ENCODE results near the gene UGT1A3.

Gene UGT1A3

DNA sequence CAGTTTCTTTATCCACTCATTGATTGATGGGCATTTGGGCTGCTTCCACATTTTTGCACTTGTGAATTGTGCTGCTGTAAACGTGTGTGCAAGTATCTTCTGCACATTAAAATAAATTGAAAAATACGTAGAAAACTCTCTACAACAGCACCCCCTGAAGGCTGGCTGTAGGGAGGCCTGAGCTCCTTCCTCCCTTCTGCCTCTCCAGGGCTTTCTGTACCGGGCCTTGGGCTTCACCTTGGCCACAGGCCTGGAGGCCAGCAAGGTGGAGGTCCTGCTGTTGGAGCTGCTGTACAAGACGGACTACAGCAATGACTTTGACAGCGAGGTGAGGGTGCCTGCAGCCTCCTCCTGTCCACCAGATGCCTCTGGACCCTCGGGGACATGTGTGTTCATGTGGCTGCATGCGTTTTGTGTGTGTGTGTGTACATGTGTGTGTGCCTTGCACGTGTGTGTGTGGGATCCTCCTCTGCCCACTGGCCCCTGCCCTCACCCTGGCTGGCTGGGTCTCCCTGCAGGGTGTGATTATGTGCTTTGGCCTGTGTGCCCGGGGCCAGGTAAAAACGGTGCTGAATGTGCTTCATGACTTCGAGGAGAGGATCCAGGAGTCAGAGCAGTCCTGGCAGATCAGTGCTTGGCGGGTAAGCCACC lies 78.5 kb downstream of the UGT1A3 start:
- DNase-seq = no peak
- no CpG with 5 or more reads among the region's 12 CpGs for WGBS (ENCODE audit: extremely low coverage, insufficient coverage, low lambda C conversion rate)

DNA sequence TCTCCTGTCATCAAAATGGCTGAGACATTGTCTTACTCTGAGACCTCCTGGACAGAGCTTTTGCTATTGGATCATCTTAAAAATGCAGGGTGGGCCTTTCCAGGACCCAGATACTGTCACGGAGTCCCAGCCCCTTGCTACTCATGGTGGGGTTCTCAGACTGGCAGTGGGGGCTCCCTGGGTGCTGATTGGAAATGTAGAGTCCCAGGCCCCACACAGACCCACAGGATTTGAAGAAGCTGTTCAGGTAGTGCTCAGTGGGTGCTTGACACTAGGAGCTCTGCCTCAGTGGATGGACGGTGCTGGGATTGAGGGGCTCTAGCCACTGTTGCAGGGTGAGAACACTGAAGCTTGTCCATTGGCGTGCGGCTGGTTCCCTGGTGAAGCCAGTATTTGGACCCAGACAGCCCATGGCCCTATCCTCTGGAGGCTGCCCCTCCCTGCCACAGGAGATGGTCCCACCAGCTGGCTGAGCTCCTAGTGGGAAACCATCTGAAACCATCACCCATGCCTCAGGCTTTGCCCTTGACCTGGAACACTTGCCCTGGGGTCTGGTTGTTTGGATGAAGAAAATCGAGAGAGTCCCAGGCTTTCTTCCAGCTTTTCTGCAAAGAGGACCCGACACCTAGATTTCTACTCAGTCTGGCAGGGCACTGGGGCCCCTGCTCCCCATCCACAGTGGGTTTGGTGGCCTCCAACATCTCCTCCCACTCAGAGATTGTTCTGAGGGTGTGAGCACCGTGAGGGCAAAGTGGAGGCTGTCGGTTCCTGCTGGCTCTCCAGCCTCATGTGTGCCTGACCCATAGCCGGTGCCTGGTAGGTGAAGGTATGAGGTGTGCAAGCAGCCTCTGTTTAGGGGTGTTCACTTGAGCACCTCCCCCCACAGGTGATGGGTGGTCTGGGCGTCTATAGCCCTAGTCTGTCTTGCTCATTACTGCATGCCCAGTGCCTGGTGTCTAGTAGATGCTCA lies 79.4 kb downstream of the UGT1A3 start:
- no CpG with 5 or more reads among the region's 10 CpGs for WGBS (ENCODE audit: extremely low coverage, insufficient coverage, low lambda C conversion rate)
- Histone ChIP-seq H3K56ac (ENCODE audit: low read length) (no peak overlapping the region), H3K27me3 (ENCODE audit: insufficient read depth, low read length, poor library complexity) (no peaks in the 10 kb centered on the region), H2BK15ac (replicated peaks; ENCODE audit: low read depth) (no peak overlapping the region), H2BK120ac (ENCODE audit: low read depth, low read length) (no peak overlapping the region), H2BK5ac (ENCODE audit: low read length) (no peak overlapping the region), H3K4me3 (ENCODE audit: low read length) (no peak overlapping the region), H3K79me1 (ENCODE audit: low read length) (no peaks in the 10 kb centered on the region), H4K5ac (ENCODE audit: low read length) (no peak overlapping the region), H3K79me2 (ENCODE audit: control insufficient read depth, insufficient read depth, low read length) (no peaks in the 10 kb centered on the region), H3K36me3 (ENCODE audit: control insufficient read depth, insufficient read depth, low read length) (no peaks in the 10 kb centered on the region), H3K4me1 (ENCODE audit: control insufficient read depth, low read depth, low read length) (no peaks in the 10 kb centered on the region), H3K23ac (ENCODE audit: low read length) (no peak overlapping the region), H3K4ac (ENCODE audit: low read depth, low read length) (no peak overlapping the region), H3K9ac (ENCODE audit: low read length) (no peak overlapping the region), H3K27ac (ENCODE audit: low read depth, low read length) (no peak overlapping the region), H3K4me2 (ENCODE audit: low read length) (no peak overlapping the region), H3K18ac (ENCODE audit: low read length) (no peak overlapping the region), H2AK5ac (ENCODE audit: low read length) (no peak overlapping the region), H4K8ac (ENCODE audit: low read depth, low read length) (no peak overlapping the region)
- no peak for DNase-seq

More for the DNA sequence above, 78.5 kb downstream of the UGT1A3 start:
- H2BK15ac ChIP-seq (replicated peaks; ENCODE audit: low read depth) = no peak overlapping the region
- H3K9ac ChIP-seq (ENCODE audit: low read length) = no peak overlapping the region
- no peaks in the 10 kb centered on the region for H3K4me1 ChIP-seq (ENCODE audit: control insufficient read depth, low read depth, low read length)
- no peak overlapping the region for H3K4me3 ChIP-seq (ENCODE audit: low read length)
- no peaks in the 10 kb centered on the region for H3K79me2 ChIP-seq (ENCODE audit: control insufficient read depth, insufficient read depth, low read length)
- no peaks in the 10 kb centered on the region for H3K36me3 ChIP-seq (ENCODE audit: control insufficient read depth, insufficient read depth, low read length)
- H4K5ac ChIP-seq (ENCODE audit: low read length) = no peak overlapping the region
- H3K4ac ChIP-seq (ENCODE audit: low read depth, low read length) = no peak overlapping the region
- no peak overlapping the region for H3K56ac ChIP-seq (ENCODE audit: low read length)
- no peak overlapping the region for H3K4me2 ChIP-seq (ENCODE audit: low read length)
- no peaks in the 10 kb centered on the region for H3K27me3 ChIP-seq (ENCODE audit: insufficient read depth, low read length, poor library complexity)
- no peak overlapping the region for H3K27ac ChIP-seq (ENCODE audit: low read depth, low read length)
- H3K79me1 ChIP-seq (ENCODE audit: low read length) = no peaks in the 10 kb centered on the region
- H3K23ac ChIP-seq (ENCODE audit: low read length) = no peak overlapping the region
- H2AK5ac ChIP-seq (ENCODE audit: low read length) = no peak overlapping the region
- H3K18ac ChIP-seq (ENCODE audit: low read length) = no peak overlapping the region
- H2BK120ac ChIP-seq (ENCODE audit: low read depth, low read length) = no peak overlapping the region
- no peak overlapping the region for H4K8ac ChIP-seq (ENCODE audit: low read depth, low read length)
- no peak overlapping the region for H2BK5ac ChIP-seq (ENCODE audit: low read length)

DNA sequence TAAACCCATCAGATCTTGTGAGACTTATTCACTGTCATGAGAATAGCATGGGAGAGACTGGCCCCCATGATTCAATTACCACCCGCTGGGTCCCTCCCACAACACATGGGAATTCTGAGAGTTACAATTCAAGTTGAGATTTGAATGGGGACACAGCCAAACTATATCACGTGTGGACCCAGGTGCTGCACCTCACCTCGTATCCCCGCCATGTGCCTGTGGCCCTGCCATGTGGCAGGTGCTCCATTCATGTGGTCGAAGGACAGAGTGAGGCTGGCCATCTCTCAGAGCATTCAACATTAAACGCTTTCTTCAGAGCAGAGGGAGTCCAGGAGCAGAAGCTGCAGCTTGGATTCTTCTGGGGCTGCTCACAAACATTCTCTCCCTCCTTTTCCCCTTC lies 81.5 kb downstream of the UGT1A3 start:
- H3K79me1 ChIP-seq (ENCODE audit: low read length) = no peaks in the 10 kb centered on the region
- no peak overlapping the region for H3K18ac ChIP-seq (ENCODE audit: low read length)
- H2BK15ac ChIP-seq (replicated peaks; ENCODE audit: low read depth) = no peak overlapping the region
- H3K23ac ChIP-seq (ENCODE audit: low read length) = no peak overlapping the region
- no peak overlapping the region for H3K4ac ChIP-seq (ENCODE audit: low read depth, low read length)
- no peak overlapping the region for H2BK5ac ChIP-seq (ENCODE audit: low read length)
- H3K4me2 ChIP-seq (ENCODE audit: low read length) = no peak overlapping the region
- H3K4me3 ChIP-seq (ENCODE audit: low read length) = no peak overlapping the region
- H3K27me3 ChIP-seq (ENCODE audit: insufficient read depth, low read length, poor library complexity) = no peaks in the 10 kb centered on the region
- no peak overlapping the region for H3K27ac ChIP-seq (ENCODE audit: low read depth, low read length)
- H2BK120ac ChIP-seq (ENCODE audit: low read depth, low read length) = no peak overlapping the region
- H3K79me2 ChIP-seq (ENCODE audit: control insufficient read depth, insufficient read depth, low read length) = no peaks in the 10 kb centered on the region
- H3K9ac ChIP-seq (ENCODE audit: low read length) = no peak overlapping the region
- no peak overlapping the region for H3K56ac ChIP-seq (ENCODE audit: low read length)
- no peaks in the 10 kb centered on the region for H3K36me3 ChIP-seq (ENCODE audit: control insufficient read depth, insufficient read depth, low read length)
- H4K5ac ChIP-seq (ENCODE audit: low read length) = no peak overlapping the region
- no CpG with 5 or more reads among the region's 6 CpGs for WGBS (ENCODE audit: extremely low coverage, insufficient coverage, low lambda C conversion rate)
- DNase-seq = no peak
- no peak overlapping the region for H2AK5ac ChIP-seq (ENCODE audit: low read length)
- H3K4me1 ChIP-seq (ENCODE audit: control insufficient read depth, low read depth, low read length) = no peaks in the 10 kb centered on the region
- no peak overlapping the region for H4K8ac ChIP-seq (ENCODE audit: low read depth, low read length)

DNA sequence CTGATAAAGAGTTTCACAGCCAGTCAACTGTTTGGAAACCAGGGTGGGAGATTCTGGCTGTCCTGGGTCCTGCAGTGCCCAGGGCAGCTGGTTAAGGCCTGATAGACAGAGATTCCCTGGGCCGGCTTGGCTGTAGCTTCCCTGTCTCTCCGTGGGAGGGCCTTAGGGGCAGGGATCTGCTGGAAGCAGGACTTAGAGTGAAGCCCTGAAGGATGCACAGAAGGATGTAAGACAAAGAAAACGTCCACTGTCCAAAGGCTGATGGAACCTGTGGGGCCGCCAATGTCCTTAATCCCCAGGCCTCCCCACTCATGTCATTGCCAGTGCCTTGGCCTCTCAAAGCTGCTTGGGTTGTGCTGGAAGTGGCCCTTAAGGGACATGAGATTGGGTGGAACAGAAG lies 82.2 kb downstream of the UGT1A3 start:
- Histone ChIP-seq H3K4me2 (ENCODE audit: low read length) (no peak overlapping the region), H3K79me1 (ENCODE audit: low read length) (no peaks in the 10 kb centered on the region), H3K79me2 (ENCODE audit: control insufficient read depth, insufficient read depth, low read length) (no peaks in the 10 kb centered on the region), H3K36me3 (ENCODE audit: control insufficient read depth, insufficient read depth, low read length) (no peaks in the 10 kb centered on the region), H3K23ac (ENCODE audit: low read length) (no peak overlapping the region), H4K5ac (ENCODE audit: low read length) (no peak overlapping the region), H3K4ac (ENCODE audit: low read depth, low read length) (no peak overlapping the region), H4K8ac (ENCODE audit: low read depth, low read length) (no peak overlapping the region), H2BK15ac (replicated peaks; ENCODE audit: low read depth) (no peak overlapping the region), H3K4me1 (ENCODE audit: control insufficient read depth, low read depth, low read length) (no peaks in the 10 kb centered on the region), H2AK5ac (ENCODE audit: low read length) (no peak overlapping the region), H3K9ac (ENCODE audit: low read length) (no peak overlapping the region), H2BK5ac (ENCODE audit: low read length) (no peak overlapping the region), H3K4me3 (ENCODE audit: low read length) (no peak overlapping the region), H3K27me3 (ENCODE audit: insufficient read depth, low read length, poor library complexity) (no peaks in the 10 kb centered on the region), H3K56ac (ENCODE audit: low read length) (no peak overlapping the region), H3K18ac (ENCODE audit: low read length) (no peak overlapping the region), H2BK120ac (ENCODE audit: low read depth, low read length) (no peak overlapping the region), H3K27ac (ENCODE audit: low read depth, low read length) (no peak overlapping the region)
- no CpG with 5 or more reads among the region's 4 CpGs for WGBS (ENCODE audit: extremely low coverage, insufficient coverage, low lambda C conversion rate)
- DNase-seq = no peak

DNA sequence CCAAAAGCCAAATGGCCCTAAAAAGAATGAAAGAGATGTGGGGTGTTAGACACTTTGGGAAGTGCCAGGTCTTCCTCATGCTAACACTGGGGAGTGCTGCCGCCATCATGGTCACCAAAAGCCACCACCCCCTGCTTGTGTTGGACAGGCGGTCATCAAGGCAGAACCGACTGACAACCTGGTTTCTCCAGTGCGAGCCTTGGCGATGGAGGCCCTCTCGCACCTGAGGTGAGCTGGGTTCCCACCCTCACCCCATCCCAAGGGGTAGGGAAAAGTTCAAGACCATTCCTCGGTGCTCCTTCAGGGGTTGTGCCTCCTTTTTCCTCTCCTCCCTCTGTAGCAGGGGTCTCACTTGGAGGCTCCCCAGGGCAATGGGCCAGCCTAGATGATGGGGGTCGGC lies 82.9 kb downstream of the UGT1A3 start:
- no peak overlapping the region for H3K18ac ChIP-seq (ENCODE audit: low read length)
- DNase-seq = no peak
- no peaks in the 10 kb centered on the region for H3K27me3 ChIP-seq (ENCODE audit: insufficient read depth, low read length, poor library complexity)
- no peak overlapping the region for H2AK5ac ChIP-seq (ENCODE audit: low read length)
- no peak overlapping the region for H4K5ac ChIP-seq (ENCODE audit: low read length)
- H3K23ac ChIP-seq (ENCODE audit: low read length) = no peak overlapping the region
- no peak overlapping the region for H3K4ac ChIP-seq (ENCODE audit: low read depth, low read length)
- H3K36me3 ChIP-seq (ENCODE audit: control insufficient read depth, insufficient read depth, low read length) = no peaks in the 10 kb centered on the region
- H3K9ac ChIP-seq (ENCODE audit: low read length) = no peak overlapping the region
- H2BK15ac ChIP-seq (replicated peaks; ENCODE audit: low read depth) = no peak overlapping the region
- H3K56ac ChIP-seq (ENCODE audit: low read length) = no peak overlapping the region
- WGBS (ENCODE audit: extremely low coverage, insufficient coverage, low lambda C conversion rate) = no CpG with 5 or more reads among the region's 8 CpGs
- H4K8ac ChIP-seq (ENCODE audit: low read depth, low read length) = no peak overlapping the region
- no peaks in the 10 kb centered on the region for H3K4me1 ChIP-seq (ENCODE audit: control insufficient read depth, low read depth, low read length)
- H2BK120ac ChIP-seq (ENCODE audit: low read depth, low read length) = no peak overlapping the region
- H3K4me2 ChIP-seq (ENCODE audit: low read length) = no peak overlapping the region
- no peak overlapping the region for H3K27ac ChIP-seq (ENCODE audit: low read depth, low read length)
- H3K79me1 ChIP-seq (ENCODE audit: low read length) = no peaks in the 10 kb centered on the region
- no peak overlapping the region for H2BK5ac ChIP-seq (ENCODE audit: low read length)
- H3K79me2 ChIP-seq (ENCODE audit: control insufficient read depth, insufficient read depth, low read length) = no peaks in the 10 kb centered on the region
- H3K4me3 ChIP-seq (ENCODE audit: low read length) = no peak overlapping the region
